MCF 10A (cell line): ENCODE measurements around the gene SH3PXD2B. TPM values are rescaled to one million over a fixed set of nuclear protein-coding genes. Genes with fewer than 3 reads are reported as not detected.
"Not testable (repeated sequence)": the region's sequence is repeated elsewhere in the genome, so short reads cannot be mapped to it uniquely, and the experiment has no call there.

ENCODE experiments used
- BruUV-seq: library from RNA; stranded (reverse); fragments of 400-500 nt; replicated peaks from 2 replicates; lab custom pipeline; 2021; lab: Mats Ljungman, UMichigan
- CTCF ChIA-PET: fragments of 300-600 bp; sonication (Branson Sonifier 250); formaldehyde crosslinking; extraction: SDS; loops from one replicate; lab custom pipeline; 2021; ENCODE audit warnings: antibody characterized with exemption, inconsistent platforms; lab: Yijun Ruan, JAX
- POLR2A ChIA-PET: fragments of 300-600, 350-650 bp; sonication (Branson Sonifier 250); formaldehyde crosslinking; extraction: SDS; loops from one replicate; lab custom pipeline; 2020; ENCODE audit warnings: antibody characterized with exemption, inconsistent platforms; lab: Yijun Ruan, JAX
- DNase-seq: peaks from one replicate; pipeline ENCODE4 v3.0.0-alpha.2; 2018; ENCODE audit not compliant: unreplicated experiment
- H3K27ac Mint-ChIP-seq: one replicate; pipeline ENCODE4 v1.8.0; 2022; ENCODE audit warnings: mild to moderate bottlenecking, low read depth, mixed read lengths; ENCODE audit not compliant: unreplicated experiment
- H3K27me3 Mint-ChIP-seq: one replicate; pipeline ENCODE4 v1.8.0; 2022; ENCODE audit warnings: mixed read lengths; ENCODE audit not compliant: insufficient read depth, unreplicated experiment
- H3K36me3 Mint-ChIP-seq: one replicate; pipeline ENCODE4 v1.8.0; 2022; ENCODE audit warnings: mild to moderate bottlenecking, moderate library complexity, mixed read lengths; ENCODE audit not compliant: insufficient read depth, unreplicated experiment
- H3K4me1 Mint-ChIP-seq: one replicate; pipeline ENCODE4 v1.8.0; 2022; ENCODE audit warnings: mixed read lengths; ENCODE audit not compliant: insufficient read depth, unreplicated experiment
- H3K4me3 Mint-ChIP-seq: one replicate; pipeline ENCODE4 v1.8.0; 2022; ENCODE audit warnings: mild to moderate bottlenecking, moderate library complexity, mixed read lengths; ENCODE audit not compliant: unreplicated experiment
- H3K9me3 Mint-ChIP-seq: one replicate; pipeline ENCODE4 v1.8.0; 2022; ENCODE audit warnings: mixed read lengths; ENCODE audit not compliant: unreplicated experiment
- intact Hi-C: fragments of 100-400 bp; cut with micrococcal nuclease; formaldehyde crosslinking; loops from 2 replicates; pipeline ENCODE4 v1.14.1; 2022
- total RNA-seq: library from RNA; stranded (reverse); gene quantifications from 2 replicates; pipeline ENCODE4 v1.2.3, GENCODE V29; 2022
- TF ChIP-seq, protein P1 (sequence below): fragments of 200-600 bp; IDR thresholded peaks from one replicate; pipeline ENCODE4 v1.8.0; 2022; ENCODE audit warnings: antibody characterized with exemption, mild to moderate bottlenecking; ENCODE audit not compliant: unreplicated experiment

Gene SH3PXD2B
- total RNA-seq, 1 experiment from 2014 or later = 34.1 TPM

- Mint-ChIP-seq H3K9me3 (no peaks in the 10 kb centered on the region), H3K27me3 (no peaks in the 10 kb centered on the region), H3K36me3 (peaks cover 20% of the 10 kb centered on the region), H3K4me3 (no peak overlapping the region), H3K27ac (peak overlapping the region; percentile 75), H3K4me1 (peaks cover 60% of the 10 kb centered on the region)
- BruUV-seq = no TSS peak
- DNase-seq = no peak
- intact Hi-C loops = loop anchor here (2.0 kb wide), 1 partner anchor 51 kb away; no protein-coding TSS in a partner anchor
- POLR2A ChIA-PET = interaction anchor here (0.6 to 13.6 kb wide), 9 partner anchors 8 to 261 kb away, joined by 3 to 305 read pairs (median 6); partner anchors contain the start of gene UBTD2
- TF ChIP-seq, protein P1, sequence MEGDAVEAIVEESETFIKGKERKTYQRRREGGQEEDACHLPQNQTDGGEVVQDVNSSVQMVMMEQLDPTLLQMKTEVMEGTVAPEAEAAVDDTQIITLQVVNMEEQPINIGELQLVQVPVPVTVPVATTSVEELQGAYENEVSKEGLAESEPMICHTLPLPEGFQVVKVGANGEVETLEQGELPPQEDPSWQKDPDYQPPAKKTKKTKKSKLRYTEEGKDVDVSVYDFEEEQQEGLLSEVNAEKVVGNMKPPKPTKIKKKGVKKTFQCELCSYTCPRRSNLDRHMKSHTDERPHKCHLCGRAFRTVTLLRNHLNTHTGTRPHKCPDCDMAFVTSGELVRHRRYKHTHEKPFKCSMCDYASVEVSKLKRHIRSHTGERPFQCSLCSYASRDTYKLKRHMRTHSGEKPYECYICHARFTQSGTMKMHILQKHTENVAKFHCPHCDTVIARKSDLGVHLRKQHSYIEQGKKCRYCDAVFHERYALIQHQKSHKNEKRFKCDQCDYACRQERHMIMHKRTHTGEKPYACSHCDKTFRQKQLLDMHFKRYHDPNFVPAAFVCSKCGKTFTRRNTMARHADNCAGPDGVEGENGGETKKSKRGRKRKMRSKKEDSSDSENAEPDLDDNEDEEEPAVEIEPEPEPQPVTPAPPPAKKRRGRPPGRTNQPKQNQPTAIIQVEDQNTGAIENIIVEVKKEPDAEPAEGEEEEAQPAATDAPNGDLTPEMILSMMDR = no peak
- CTCF ChIA-PET = interaction anchor here (0.6 to 7.8 kb wide), 6 partner anchors 14 to 1573 kb away, joined by 3 to 73 read pairs (median 3); no protein-coding TSS in a partner anchor
These were observed 42.7 kb downstream of the SH3PXD2B start for GRCh38 chr5:172411484-172412072.

- H3K9me3 Mint-ChIP-seq = no peaks in the 10 kb centered on the region
- BruUV-seq = no TSS peak
- TF ChIP-seq, protein P1 = no peak
- H3K27me3 Mint-ChIP-seq = no peaks in the 10 kb centered on the region
- H3K4me1 Mint-ChIP-seq = peaks cover 62% of the 10 kb centered on the region
- intact Hi-C loops = no loop called here
- DNase-seq = no peak
- CTCF ChIA-PET = interaction anchor here (0.6 to 7.8 kb wide), 7 partner anchors 35 to 1574 kb away, joined by 3 to 73 read pairs (median 3); no protein-coding TSS in a partner anchor
- H3K4me3 Mint-ChIP-seq = no peak overlapping the region
- POLR2A ChIA-PET = interaction anchor here (1.3 to 13.6 kb wide), 4 partner anchors 9 to 262 kb away, joined by 3 to 305 read pairs (median 58); partner anchors contain the start of gene UBTD2
- peaks cover 27% of the 10 kb centered on the region for H3K36me3 Mint-ChIP-seq
- peak overlapping the region; percentile 75 for H3K27ac Mint-ChIP-seq
These were observed 43.5 kb downstream of the SH3PXD2B start for GRCh38 chr5:172410662-172411483.

DNA sequence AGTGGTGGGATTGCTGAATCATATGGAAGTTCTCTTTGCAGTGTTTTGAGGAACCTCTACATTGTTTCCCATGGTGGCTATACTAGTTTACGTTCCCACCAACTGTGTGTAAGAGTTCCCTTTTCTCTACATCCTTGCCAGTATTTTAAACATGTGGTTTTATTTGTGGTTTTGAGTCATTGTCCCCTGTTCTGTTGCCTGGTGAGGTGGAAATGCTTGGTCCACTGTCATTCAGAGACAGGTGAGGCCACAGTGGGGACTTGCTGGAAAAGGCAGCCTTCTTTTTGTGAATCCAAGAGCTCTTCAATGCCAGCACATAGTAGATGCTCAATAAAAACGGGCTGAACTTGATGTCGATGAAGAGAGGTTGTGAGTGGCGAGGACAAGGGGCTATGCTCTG, 44.2 kb downstream of the SH3PXD2B start:
- intact Hi-C loops = no loop called here
- BruUV-seq = no TSS peak
- H3K4me3 Mint-ChIP-seq = no peak overlapping the region
- ChIA-PET CTCF (interaction anchor here (1.2 to 7.8 kb wide), 3 partner anchors 36 to 50 kb away, joined by 3 to 73 read pairs (median 4); no protein-coding TSS in a partner anchor), POLR2A (interaction anchor here (1.6 to 13.6 kb wide), 3 partner anchors 9 to 127 kb away, joined by 6 to 305 read pairs (median 110); partner anchors contain the start of gene UBTD2)
- no peaks in the 10 kb centered on the region for H3K9me3 Mint-ChIP-seq
- TF ChIP-seq, protein P1 = no peak
- H3K27ac Mint-ChIP-seq = peak overlapping the region; percentile 46
- H3K27me3 Mint-ChIP-seq = no peaks in the 10 kb centered on the region
- H3K36me3 Mint-ChIP-seq = peaks cover 33% of the 10 kb centered on the region
- peak; percentile 58 for DNase-seq
- peaks cover 60% of the 10 kb centered on the region for H3K4me1 Mint-ChIP-seq

DNA sequence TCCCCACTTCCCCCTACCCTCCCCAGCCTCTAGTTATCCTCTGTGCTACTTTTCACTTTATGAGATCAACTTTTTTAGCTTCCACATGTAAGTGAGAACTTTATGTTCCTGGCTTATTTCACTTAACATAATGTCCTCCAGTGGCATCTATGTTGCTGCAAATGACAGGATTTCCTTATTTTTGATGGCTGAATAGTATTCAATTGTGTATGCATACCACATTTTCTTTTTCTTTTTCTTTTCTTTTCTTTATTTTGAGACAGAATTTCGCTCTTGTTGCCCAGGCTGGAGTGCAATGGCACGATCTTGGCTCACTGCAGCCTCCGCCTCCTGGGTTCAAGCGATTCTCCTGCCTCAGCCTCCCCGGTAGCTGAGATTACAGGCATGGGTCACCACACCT, 44.8 kb downstream of the SH3PXD2B start:
- CTCF ChIA-PET = interaction anchor here (0.6 to 7.8 kb wide), 4 partner anchors 36 to 52 kb away, joined by 3 to 73 read pairs (median 4); no protein-coding TSS in a partner anchor
- DNase-seq, intact Hi-C loops, H3K27me3 Mint-ChIP-seq, H3K4me3 Mint-ChIP-seq, H3K9me3 Mint-ChIP-seq, BruUV-seq: not testable (repeated sequence)
- POLR2A ChIA-PET = interaction anchor here (0.6 to 13.6 kb wide), 4 partner anchors 10 to 63 kb away, joined by 3 to 305 read pairs (median 56); no protein-coding TSS in a partner anchor
- Mint-ChIP-seq H3K36me3 (peaks cover 39% of the 10 kb centered on the region), H3K27ac (peak overlapping the region; percentile 46), H3K4me1 (peaks cover 53% of the 10 kb centered on the region)
